ENCODE results near the gene DMKN. TPM values are rescaled to one million over a fixed set of nuclear protein-coding genes. Genes with fewer than 3 reads are reported as not detected.

The DMKN gene
- total RNA-seq, 1 donor from 2014 or later = 0.27 TPM

DNA sequence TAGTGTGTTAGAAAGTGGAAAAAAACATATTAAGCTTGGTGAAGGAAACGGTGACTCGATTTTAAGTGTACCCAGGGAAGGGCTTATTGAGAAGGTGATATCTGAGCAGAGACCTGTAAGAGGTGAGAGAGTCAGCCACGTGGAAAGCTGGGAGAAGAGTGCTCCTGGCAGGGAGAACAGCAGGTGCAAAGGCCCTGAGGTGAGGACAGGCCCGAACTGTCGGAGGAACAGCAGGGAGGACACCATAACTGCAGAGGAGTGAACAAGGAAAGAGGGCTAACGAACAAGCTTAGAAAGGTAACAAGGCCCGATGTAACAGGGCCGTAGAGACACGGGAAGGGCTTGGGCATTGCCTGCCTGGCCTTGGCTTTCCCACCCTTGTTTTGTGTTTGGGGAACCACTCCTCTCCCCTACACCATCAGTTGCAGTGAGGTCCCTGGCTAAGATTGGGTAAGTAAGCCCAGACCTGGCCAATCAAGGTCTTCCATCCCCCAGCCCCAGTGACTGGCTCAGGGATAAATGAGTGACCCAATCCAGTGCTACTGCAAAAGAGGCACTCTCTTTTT, 42.7 kb upstream of the DMKN start:
- intact Hi-C loops (cut with micrococcal nuclease) = loop anchor here (10.0 kb wide), 1 partner anchor 139 kb away; no protein-coding TSS in a partner anchor
- Mint-ChIP-seq H3K9me3 (no peaks in the 10 kb centered on the region), H3K27ac (no peak overlapping the region), H3K36me3 (ENCODE audit: low read depth) (no peaks in the 10 kb centered on the region), H3K4me3 (ENCODE audit: low read depth) (no peak overlapping the region), H3K27me3 (ENCODE audit: low read depth) (peaks cover 27% of the 10 kb centered on the region), H3K4me1 (ENCODE audit: low read depth) (peaks cover 2% of the 10 kb centered on the region)
- DNase-seq (ENCODE audit: low spot score) = no peak

DNA sequence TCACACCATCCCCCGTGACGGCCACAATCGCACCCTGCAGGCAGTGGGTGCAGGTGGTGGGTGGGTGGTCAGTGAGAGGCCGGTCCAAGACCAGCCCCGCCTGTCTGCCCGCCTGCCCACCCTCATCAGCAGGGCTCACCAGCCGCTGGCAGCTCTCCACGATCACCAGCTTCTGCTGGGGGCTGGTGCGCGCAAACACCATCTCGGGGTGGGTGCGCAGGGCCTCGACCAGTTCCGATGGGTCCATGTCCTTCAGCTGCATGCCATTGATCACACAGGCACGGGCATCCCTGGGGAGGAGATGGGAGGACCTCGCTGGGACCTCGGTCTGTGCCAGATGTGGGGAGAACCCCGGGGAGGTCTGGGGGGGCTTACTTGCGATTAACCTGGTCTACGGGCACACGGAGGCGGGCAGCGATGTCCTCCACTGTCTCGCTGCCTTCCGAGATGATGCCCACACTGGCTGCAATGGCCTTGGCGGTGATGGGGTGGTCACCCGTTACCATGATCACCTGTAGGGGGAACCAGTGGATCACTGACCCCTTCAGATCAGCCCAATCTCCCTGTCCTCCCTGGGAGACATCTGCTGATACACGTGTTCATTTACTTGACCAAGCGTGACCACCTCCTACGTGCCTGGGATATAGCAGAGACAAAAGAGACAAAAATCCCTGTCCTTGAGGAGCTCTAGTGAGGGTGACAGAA, 42.0 kb upstream of the DMKN start:
- no peaks in the 10 kb centered on the region for H3K9me3 Mint-ChIP-seq
- no peak overlapping the region for H3K27ac Mint-ChIP-seq
- peaks cover 25% of the 10 kb centered on the region for H3K27me3 Mint-ChIP-seq (ENCODE audit: low read depth)
- no peaks in the 10 kb centered on the region for H3K36me3 Mint-ChIP-seq (ENCODE audit: low read depth)
- H3K4me1 Mint-ChIP-seq (ENCODE audit: low read depth) = peaks cover 2% of the 10 kb centered on the region
- no peak for DNase-seq (ENCODE audit: low spot score)
- intact Hi-C loops (cut with micrococcal nuclease) = loop anchor here (10.0 kb wide), 1 partner anchor 139 kb away; no protein-coding TSS in a partner anchor
- no peak overlapping the region for H3K4me3 Mint-ChIP-seq (ENCODE audit: low read depth)

DNA sequence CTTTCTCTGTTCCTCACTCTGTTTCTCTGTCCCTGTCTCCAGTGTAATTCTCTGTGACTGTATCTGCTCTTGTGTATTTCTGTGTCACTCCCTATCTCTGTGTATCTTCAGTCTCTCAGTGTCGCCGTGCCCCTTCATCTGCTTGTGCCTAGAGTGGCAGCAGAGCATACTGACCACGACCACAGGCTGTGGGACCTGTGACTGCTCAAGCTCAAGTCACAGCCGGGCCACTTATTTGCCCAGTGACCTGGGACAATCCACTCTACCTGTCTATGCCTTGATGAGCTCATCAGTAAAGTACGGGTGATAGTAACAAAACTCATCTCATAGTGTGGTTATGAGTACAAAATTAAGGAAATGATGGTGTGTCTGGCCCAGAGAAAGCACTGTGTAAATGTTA, 40.6 kb upstream of the DMKN start:
- H3K36me3 Mint-ChIP-seq (ENCODE audit: low read depth) = peaks cover 4% of the 10 kb centered on the region

GRCh38 chr19:35553385-35554000, 40.0 kb upstream of the DMKN start:
- no peak overlapping the region for H3K27ac Mint-ChIP-seq
- H3K4me1 Mint-ChIP-seq (ENCODE audit: low read depth) = peaks cover 6% of the 10 kb centered on the region
- H3K27me3 Mint-ChIP-seq (ENCODE audit: low read depth) = peaks cover 12% of the 10 kb centered on the region
- H3K4me3 Mint-ChIP-seq (ENCODE audit: low read depth) = no peak overlapping the region
- H3K36me3 Mint-ChIP-seq (ENCODE audit: low read depth) = peaks cover 5% of the 10 kb centered on the region
- intact Hi-C loops (cut with micrococcal nuclease) = loop anchor here (10.0 kb wide), 1 partner anchor 141 kb away; no protein-coding TSS in a partner anchor
- no peaks in the 10 kb centered on the region for H3K9me3 Mint-ChIP-seq
- DNase-seq (ENCODE audit: low spot score) = no peak

More for the DNA sequence above, 40.6 kb upstream of the DMKN start:
- intact Hi-C loops (cut with micrococcal nuclease) = loop anchor here (10.0 kb wide), 1 partner anchor 141 kb away; no protein-coding TSS in a partner anchor
- Mint-ChIP-seq H3K27me3 (ENCODE audit: low read depth) (peaks cover 17% of the 10 kb centered on the region), H3K9me3 (no peaks in the 10 kb centered on the region), H3K27ac (no peak overlapping the region), H3K4me1 (ENCODE audit: low read depth) (peaks cover 4% of the 10 kb centered on the region), H3K4me3 (ENCODE audit: low read depth) (no peak overlapping the region)
- no peak for DNase-seq (ENCODE audit: low spot score)

DNA sequence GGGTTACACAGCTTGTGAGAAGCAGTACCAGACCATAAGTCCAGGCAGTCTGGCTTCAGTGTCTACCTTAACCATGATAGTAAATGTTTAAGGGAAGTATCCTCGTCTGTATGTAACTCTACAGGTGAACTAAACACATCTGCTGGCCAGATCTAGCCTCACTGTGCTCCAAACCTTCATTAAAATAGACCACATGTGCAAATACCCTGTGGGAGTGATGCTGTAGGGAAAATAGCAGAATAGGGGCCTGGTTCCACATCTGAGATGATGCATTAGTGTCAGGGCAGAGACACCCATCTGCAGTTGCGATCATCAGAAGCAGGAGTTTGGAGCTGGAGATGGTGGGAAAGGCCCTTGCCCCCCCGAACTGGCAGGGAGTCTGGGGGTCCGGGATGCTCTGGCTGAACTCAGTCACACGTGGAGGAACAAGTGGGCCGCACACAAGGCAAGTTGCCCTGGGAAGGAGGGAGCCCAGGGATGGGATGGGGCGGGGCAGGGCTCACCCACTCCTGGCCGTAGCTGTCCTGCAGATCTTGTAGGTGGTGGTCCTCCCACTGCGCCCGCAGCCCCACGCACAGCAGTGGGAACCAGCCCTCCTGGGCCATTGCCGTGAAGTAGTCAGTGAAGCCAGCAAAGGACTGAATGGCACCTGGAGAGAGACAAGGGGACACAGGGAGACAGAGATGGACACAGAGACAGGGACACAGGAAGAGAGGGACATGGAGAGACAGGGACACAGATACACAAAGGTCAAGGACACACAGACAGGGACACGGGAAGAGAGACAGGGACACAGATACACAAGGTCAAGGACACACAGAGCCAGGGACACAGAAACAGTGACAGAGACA, 39.3 kb upstream of the DMKN start:
- DNase-seq (ENCODE audit: low spot score) = no peak
- H3K27ac Mint-ChIP-seq = no peak overlapping the region
- H3K9me3 Mint-ChIP-seq = no peaks in the 10 kb centered on the region
- intact Hi-C loops (cut with micrococcal nuclease) = loop anchor here (10.0 kb wide), 1 partner anchor 142 kb away; no protein-coding TSS in a partner anchor
- no peak overlapping the region for H3K4me3 Mint-ChIP-seq (ENCODE audit: low read depth)
- peaks cover 6% of the 10 kb centered on the region for H3K4me1 Mint-ChIP-seq (ENCODE audit: low read depth)
- peaks cover 9% of the 10 kb centered on the region for H3K27me3 Mint-ChIP-seq (ENCODE audit: low read depth)
- peaks cover 8% of the 10 kb centered on the region for H3K36me3 Mint-ChIP-seq (ENCODE audit: low read depth)

- intact Hi-C loops (cut with micrococcal nuclease) = loop anchor here (10.0 kb wide), 1 partner anchor 144 kb away; no protein-coding TSS in a partner anchor
- H3K27ac Mint-ChIP-seq = no peak overlapping the region
- peaks cover 8% of the 10 kb centered on the region for H3K4me1 Mint-ChIP-seq (ENCODE audit: low read depth)
- no peaks in the 10 kb centered on the region for H3K9me3 Mint-ChIP-seq
- no peak for DNase-seq (ENCODE audit: low spot score)
- H3K27me3 Mint-ChIP-seq (ENCODE audit: low read depth) = peaks cover 3% of the 10 kb centered on the region
- no peak overlapping the region for H3K4me3 Mint-ChIP-seq (ENCODE audit: low read depth)
- H3K36me3 Mint-ChIP-seq (ENCODE audit: low read depth) = peaks cover 19% of the 10 kb centered on the region
Measured at GRCh38 chr19:35551091-35551810, 37.8 kb upstream of the DMKN start.

GRCh38 chr19:35549879-35550523, 36.6 kb upstream of the DMKN start:
- H3K36me3 Mint-ChIP-seq (ENCODE audit: low read depth) = peaks cover 21% of the 10 kb centered on the region
- no peaks in the 10 kb centered on the region for H3K27me3 Mint-ChIP-seq (ENCODE audit: low read depth)
- H3K9me3 Mint-ChIP-seq = no peaks in the 10 kb centered on the region
- intact Hi-C loops (cut with micrococcal nuclease) = loop anchor here (1.0 to 10.0 kb wide), 4 partner anchors 38 to 162 kb away; partner anchors contain the start of gene DMKN
- H3K4me3 Mint-ChIP-seq (ENCODE audit: low read depth) = no peak overlapping the region
- no peak overlapping the region for H3K27ac Mint-ChIP-seq
- H3K4me1 Mint-ChIP-seq (ENCODE audit: low read depth) = peaks cover 9% of the 10 kb centered on the region
- DNase-seq (ENCODE audit: low spot score) = no peak

DNA sequence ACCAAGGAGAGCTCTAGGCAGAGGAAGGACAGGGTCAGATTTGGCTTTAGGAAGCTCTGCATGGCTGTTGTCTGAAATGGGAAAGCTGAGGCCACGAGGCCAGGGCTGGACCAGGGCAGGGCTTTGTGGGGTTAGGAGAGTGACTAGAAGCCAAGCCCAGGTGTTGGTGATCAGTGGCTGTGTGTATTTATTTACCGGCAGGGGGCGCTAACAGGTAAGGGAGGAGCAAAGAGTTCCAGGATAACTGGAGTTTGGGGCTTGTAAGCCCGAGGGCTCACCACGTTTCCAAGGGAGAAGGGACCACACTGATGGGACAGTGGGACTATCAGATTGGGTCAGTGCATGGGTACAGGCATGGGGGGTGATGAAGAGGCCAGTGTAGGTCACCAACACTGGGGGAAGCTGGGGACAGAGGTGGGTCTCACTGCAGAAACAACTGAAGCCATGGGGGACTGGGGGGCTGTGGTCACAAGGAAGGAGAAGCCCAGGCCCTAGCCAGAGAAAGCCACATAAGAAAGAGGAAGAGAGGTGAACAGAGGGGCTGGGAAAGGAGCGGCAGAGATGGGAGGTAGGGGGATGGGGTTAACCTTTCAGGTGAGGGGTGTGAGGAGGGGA, 35.8 kb upstream of the DMKN start:
- H3K4me1 Mint-ChIP-seq (ENCODE audit: low read depth) = peaks cover 16% of the 10 kb centered on the region
- intact Hi-C loops (cut with micrococcal nuclease) = loop anchor here (1.0 to 5.0 kb wide), 3 partner anchors 37 to 163 kb away; partner anchors contain the start of gene DMKN

DNA sequence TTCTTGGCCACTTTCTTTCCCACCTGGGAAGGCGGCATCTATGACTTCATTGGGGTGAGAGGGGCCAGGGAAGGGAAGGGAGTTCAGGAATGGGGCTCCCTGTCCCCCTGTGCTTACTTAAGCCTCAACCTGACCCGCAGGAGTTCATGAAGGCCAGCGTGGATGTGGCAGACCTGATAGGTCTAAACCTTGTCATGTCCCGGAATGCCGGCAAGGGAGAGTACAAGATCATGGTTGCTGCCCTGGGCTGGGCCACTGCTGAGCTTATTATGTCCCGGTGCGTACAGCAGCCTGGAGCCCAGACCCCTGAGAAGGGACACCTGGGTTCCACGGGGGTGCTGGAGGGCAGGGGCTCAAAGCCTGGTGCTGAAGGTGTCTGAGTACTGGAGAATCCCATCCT, 33.1 kb upstream of the DMKN start:
- H3K4me1 Mint-ChIP-seq (ENCODE audit: low read depth) = peaks cover 18% of the 10 kb centered on the region
- intact Hi-C loops (cut with micrococcal nuclease) = loop anchor here (1.0 to 5.0 kb wide), 3 partner anchors 34 to 166 kb away; partner anchors contain the start of gene DMKN
- H3K9me3 Mint-ChIP-seq = no peaks in the 10 kb centered on the region
- H3K4me3 Mint-ChIP-seq (ENCODE audit: low read depth) = peak overlapping the region; percentile 94
- H3K27me3 Mint-ChIP-seq (ENCODE audit: low read depth) = no peaks in the 10 kb centered on the region
- peaks cover 27% of the 10 kb centered on the region for H3K36me3 Mint-ChIP-seq (ENCODE audit: low read depth)
- DNase-seq (ENCODE audit: low spot score) = no peak
- H3K27ac Mint-ChIP-seq = peak overlapping the region; percentile 95

More for the DNA sequence above, 35.8 kb upstream of the DMKN start:
- Mint-ChIP-seq H3K27me3 (ENCODE audit: low read depth) (no peaks in the 10 kb centered on the region), H3K9me3 (no peaks in the 10 kb centered on the region), H3K36me3 (ENCODE audit: low read depth) (peaks cover 24% of the 10 kb centered on the region), H3K27ac (no peak overlapping the region), H3K4me3 (ENCODE audit: low read depth) (no peak overlapping the region)
- DNase-seq (ENCODE audit: low spot score) = peak; percentile 39

GRCh38 chr19:35545855-35546381, 32.5 kb upstream of the DMKN start:
- peak; percentile 52 for DNase-seq (ENCODE audit: low spot score)
- Mint-ChIP-seq H3K27ac (peak overlapping the region; percentile 95), H3K9me3 (no peaks in the 10 kb centered on the region), H3K4me3 (ENCODE audit: low read depth) (peak overlapping the region; percentile 94), H3K27me3 (ENCODE audit: low read depth) (no peaks in the 10 kb centered on the region), H3K36me3 (ENCODE audit: low read depth) (peaks cover 27% of the 10 kb centered on the region), H3K4me1 (ENCODE audit: low read depth) (peaks cover 18% of the 10 kb centered on the region)
- intact Hi-C loops (cut with micrococcal nuclease) = loop anchor here (1.0 to 5.0 kb wide), 4 partner anchors 34 to 166 kb away; partner anchors contain the start of genes DMKN and HAUS5
